Uterus (tissue), 2 donors: ENCODE measurements around the gene PGAP2.

Experiments used
- CTCF ChIP-seq, 4 experiments: fragments of 200-600 bp in 2 of 4; fragments of 450-650 bp in 2 of 4; sonication (generic) in 2 of 4; IDR thresholded peaks; one replicate each; pipeline ENCODE4 v1.5.1; 2016 to 2019; ENCODE audit warnings: antibody characterized with exemption in 4 of 4, mild to moderate bottlenecking in 2 of 4, moderate library complexity in 1 of 4
- POLR2A ChIP-seq, 2 donors: fragments of 450-650 bp; IDR thresholded peaks; one replicate each; pipeline ENCODE4 v1.6.1; 2016; ENCODE audit warnings: antibody characterized with exemption in 2 of 2, mild to moderate bottlenecking in 1 of 2, moderate library complexity in 1 of 2

GRCh38 chr11:3767536-3767935 lies 40.8 kb upstream of the PGAP2 start:
- TF ChIP-seq CTCF (IDR thresholded peaks at IDR 0.05) (no peak), POLR2A (IDR thresholded peaks at IDR 0.05) (no peak)
